Cerebellar nuclear complex (tissue), 1 donor: Measurements from ENCODE around the gene DENND1A.
"Not testable (repeated sequence)": the region's sequence is repeated elsewhere in the genome, so short reads cannot be mapped to it uniquely, and the experiment has no call there.

Experiments used
- DNase-seq, 2 experiments: peaks; one replicate each; lab custom pipeline; 2025; lab: John Stamatoyannopoulos, UW

Gene DENND1A

DNA sequence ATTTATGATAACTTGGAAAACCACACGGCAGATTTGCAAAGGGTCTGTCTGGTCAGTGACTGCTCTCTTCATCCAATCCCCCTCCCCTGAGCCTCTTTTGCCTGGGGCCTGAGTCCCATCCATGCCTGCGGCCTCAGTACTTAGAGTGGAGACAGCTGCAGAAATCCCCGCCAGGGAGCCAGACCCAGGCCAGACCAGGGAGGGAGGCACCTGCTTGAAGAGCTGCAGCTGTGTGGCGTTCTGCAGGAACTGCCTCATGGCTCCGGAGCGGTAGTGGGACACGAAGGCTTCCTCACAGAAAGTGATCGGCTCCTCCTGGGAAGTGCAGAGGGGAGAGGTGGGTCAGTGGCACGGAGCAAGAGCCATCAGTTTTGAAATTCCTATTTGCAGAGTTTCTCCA, 472.3 kb downstream of the DENND1A start:
- no peak for DNase-seq

GRCh38 chr9:123456011-123456410, 473.9 kb downstream of the DENND1A start:
- no peak for DNase-seq

DNA sequence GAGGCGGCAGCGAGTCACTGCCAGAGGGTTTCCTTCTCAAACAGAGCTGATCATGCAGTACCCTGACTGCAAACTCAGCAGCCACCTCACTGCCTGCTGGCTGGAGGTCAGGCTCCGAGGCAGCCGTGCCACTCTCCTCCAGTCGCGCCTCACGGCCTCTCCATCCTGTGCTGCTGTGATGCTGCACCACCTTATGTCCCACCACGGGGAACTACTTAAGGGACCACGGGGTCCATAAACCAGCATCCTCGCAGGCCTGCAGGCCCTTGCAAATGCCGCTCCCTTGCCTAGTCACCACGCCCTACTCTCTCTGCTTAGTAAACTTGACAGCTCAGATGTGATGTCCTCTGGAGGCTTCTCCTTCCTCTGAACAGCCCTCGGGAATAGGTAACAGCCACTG, 474.7 kb downstream of the DENND1A start:
- no peak for DNase-seq

- DNase-seq, result no peak
These were observed 475.6 kb downstream of the DENND1A start for GRCh38 chr9:123454361-123454760.

- no peak for DNase-seq
These were observed 476.1 kb downstream of the DENND1A start for GRCh38 chr9:123453831-123454321.

DNA sequence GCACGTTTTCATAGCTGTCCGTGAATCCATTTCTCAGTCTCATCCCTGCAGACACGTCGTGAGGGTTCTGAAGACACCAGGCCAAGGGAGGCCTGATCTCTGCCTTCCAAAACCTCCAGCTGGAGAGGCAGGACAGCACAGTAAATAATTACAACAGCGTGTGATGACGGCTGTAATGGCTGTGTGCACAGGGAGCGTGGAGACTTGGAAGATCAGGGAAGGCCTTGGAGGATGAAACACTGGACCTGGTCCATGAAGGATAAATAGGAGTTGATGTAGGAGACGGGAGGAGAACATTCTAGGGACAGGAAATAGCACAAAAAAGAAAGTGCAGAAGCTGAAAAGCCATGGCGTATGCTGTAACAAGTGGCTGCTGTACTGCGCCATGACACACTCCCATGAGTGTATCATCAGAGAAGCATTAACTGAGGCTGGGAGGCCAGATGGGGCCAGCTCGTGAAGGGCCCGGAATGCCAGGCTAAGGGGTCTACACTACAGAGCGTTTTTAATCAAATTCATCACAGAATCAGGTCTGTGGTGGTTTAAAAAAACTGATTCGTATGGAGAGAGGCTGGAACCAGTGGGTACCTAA, 476.8 kb downstream of the DENND1A start:
- DNase-seq, result no peak

DNA sequence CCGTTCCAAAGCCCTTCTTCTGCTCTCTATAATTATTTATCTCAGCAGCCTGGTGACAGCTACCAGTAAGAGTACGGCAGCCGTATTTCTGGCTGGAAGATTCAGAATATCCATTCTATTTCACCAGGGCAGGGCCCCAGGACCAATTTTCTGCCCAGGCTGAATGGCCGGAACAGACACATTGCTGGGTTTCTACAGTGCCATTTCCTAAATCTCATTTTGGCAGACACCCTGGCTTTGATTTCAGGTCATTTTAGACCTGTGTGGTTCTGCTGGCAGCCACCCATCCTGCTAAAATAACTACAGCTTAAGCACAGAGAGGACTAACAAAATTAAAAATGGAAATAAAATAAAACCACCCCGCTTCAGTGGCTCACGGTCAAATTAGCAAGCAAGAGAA, 478.9 kb downstream of the DENND1A start:
- DNase-seq, result peak; percentile 12 to 60

GRCh38 chr9:123450098-123450770, 479.7 kb downstream of the DENND1A start:
- no peak for DNase-seq

GRCh38 chr9:123447934-123448646, 481.8 kb downstream of the DENND1A start:
- DNase-seq, result no peak

GRCh38 chr9:123445981-123446610, 483.8 kb downstream of the DENND1A start:
- no peak for DNase-seq

DNA sequence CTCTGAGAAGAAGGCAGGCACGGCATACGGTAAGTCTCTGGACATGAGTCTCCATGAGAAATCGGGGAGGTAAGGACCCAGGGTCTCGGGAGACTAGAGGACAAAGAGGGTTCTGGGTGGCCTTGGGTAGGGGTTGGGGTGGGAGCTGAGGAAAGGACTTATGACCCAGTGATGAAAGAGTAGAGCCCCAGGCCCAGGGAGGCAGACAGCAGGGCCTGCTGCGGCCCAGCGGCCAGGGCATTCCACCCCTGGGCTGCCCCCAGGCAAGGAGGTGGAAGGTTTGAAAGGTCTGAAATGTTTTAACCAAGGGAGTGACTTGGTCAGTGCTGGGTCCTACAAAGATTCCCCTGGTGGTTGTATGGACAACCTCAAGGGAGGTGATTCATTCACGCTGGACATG, 484.8 kb downstream of the DENND1A start:
- DNase-seq, result no peak

GRCh38 chr9:123441769-123442168, 488.2 kb downstream of the DENND1A start:
- DNase-seq, result no peak

GRCh38 chr9:123440256-123440655, 489.7 kb downstream of the DENND1A start:
- DNase-seq, result no peak

- no peak for DNase-seq
These were observed 491.1 kb downstream of the DENND1A start for GRCh38 chr9:123438821-123439220.

DNA sequence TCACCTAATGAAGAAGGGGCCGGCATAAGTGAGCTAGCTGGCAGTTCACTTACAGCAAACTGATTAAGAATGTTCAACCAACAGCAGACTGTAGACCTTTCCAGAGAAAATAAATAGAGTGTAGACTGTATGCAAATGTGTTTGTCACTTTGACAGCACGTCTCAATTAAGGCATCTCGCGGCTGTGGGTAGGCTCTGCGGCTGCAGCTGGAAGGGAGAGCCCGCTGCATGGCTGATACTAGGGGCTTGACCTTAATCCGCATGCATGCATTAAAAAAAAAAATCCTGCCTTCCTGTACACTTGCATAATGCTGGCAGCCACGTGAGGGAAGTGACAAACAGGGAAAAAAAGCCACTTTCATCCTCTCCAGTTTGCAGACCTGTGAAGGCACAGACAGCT, 491.6 kb downstream of the DENND1A start:
- DNase-seq, result no peak

DNA sequence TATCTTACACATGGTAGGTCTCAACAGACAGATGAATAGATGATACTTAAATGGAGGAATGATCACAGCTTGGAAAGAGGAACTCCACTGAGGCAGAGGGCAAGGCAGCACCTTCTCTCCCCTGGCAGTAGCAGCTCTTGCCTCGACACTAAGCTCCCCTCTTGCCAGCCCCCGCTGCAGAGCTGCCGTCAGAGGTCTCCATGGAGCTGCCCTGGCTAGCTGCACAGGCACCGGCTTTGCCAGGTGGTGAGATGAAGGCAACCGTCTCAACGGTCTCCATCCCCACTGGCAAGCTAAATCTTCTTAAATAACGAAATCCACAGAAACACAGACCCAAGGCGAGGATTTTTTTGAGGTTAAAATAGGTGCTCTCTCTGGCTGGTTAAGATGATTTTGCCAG, 492.7 kb downstream of the DENND1A start:
- no peak for DNase-seq

DNA sequence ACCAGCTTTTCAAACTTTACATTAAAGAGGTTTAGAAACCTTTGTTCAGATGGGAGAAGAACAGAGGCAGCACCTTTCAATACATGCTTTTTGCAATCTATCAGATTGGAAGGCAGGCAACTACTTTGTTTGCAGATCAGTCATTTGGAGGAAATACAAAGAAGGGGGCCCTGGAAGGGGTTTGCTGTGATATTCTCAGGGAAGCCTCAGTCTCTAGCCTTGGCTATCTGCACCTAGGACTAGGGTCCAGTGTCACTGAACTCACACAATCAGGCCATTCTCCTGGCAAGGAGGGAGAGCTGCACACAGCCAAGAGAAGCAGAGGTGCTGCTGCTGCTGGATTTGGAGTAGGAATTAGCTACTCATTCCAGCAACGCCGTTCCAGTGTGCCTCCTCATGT, 494.5 kb downstream of the DENND1A start:
- no peak for DNase-seq

DNA sequence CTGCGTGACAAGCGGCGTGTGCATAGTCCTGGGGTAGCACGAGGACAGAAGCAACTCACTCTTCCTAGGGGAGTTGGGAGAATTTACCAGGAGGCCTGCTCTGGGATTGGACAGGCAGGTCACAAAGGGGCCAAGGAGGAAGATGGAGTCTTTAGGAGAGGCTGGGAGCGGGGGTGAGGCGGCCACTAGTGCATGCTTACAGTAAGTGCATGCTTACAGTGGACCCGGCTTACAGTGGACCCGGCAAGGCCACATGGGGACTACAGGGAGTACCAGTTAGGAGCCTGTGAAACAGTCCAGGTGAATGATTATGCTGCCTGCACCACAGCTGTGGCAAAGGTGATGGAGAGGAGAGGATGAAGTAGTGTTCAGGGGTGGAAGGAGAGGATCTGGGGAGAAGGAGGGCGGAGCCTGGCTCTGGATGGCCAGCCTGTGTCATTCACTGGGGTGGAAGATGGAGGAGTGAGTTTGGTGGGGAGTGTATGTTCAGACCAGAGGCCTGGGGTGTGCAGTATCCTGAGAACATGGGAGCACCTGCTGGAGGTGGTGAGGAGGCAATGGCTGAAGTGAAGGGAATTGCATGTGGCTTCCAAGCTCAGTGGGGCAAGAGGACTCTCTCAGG, 495.2 kb downstream of the DENND1A start:
- DNase-seq, result no peak

DNA sequence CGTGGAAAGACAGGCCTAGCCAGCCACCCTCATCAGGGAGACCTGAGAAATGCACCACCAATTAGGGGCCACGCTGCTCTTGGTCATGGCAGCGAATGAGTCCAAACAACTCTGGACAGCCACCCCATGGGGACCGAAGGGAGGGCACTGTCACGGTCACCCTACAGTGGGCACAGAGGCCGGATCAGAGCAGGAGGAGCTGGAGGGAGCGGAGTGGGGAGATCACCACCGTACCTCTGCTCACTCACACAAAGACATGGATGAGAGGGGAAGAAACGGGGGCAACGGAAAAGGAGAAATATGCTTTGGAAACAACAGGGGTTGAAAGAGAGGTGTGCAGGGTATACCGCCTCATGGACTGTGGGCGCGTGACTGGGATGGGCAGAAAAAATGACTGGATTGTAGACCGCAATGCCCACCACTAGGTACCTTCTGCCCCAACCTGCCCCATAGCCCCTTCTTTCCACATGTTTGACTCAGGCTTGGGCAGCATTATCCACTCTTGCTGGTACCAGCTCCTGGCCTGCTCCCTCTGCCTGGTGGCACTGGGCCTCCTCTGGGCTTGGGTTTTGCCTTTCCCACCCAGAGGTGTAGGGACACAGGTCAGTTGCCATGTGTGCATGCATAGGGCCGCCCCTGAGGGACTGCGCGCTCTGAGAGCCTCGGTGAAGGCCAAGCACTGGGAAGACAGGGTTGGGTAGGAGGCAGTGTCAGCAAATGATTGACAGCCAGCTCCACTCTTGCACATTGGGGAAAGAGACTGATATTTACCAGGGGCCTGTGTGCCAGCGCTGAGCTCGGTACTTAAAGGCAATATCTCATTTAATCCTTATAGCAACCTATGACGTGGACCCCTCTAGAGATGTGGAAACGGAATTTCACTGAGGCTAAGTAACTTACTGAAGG, 497.3 kb downstream of the DENND1A start:
- DNase-seq, result no peak

DNA sequence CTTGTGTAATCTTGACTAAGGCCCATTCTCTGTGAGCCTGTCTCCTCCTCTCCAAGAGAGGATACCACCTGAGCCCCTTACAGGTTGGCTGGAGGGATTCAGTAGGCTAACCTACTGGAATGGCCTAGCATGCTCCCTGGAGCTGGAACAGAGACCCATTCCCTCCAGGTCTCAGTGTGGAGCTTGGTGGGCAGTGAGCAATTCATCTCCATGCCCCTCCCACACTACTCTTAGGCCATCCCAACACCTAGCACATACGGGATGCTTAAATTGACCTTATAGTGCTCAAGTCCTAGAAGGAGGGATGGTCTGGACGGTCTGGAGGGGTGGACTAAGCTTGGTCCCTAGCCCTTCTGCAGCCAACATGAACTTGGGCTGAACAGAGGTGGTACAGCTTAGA, 498.3 kb downstream of the DENND1A start:
- no peak for DNase-seq

DNA sequence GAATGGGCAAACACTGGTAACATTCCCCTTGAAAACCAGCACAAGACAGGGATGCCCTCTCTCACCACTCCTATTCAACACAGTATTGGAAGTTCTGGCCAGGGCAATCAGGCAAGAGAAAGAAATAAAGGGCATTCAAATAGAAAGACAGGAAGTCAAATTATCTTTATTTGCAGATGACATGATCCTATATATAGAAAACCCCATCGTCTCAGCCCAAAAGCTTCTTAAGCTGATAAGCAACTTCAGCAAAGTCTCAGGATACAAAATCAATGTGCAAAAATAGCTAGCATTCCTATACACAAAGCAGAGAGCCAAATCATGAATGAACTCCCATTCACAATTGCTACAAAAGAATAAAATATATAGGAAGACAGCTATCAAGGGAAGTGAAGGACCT, 501.5 kb downstream of the DENND1A start:
- DNase-seq, result not testable (repeated sequence)
